ENCODE data around the gene AKAP11.

AKAP11 gene

DNA sequence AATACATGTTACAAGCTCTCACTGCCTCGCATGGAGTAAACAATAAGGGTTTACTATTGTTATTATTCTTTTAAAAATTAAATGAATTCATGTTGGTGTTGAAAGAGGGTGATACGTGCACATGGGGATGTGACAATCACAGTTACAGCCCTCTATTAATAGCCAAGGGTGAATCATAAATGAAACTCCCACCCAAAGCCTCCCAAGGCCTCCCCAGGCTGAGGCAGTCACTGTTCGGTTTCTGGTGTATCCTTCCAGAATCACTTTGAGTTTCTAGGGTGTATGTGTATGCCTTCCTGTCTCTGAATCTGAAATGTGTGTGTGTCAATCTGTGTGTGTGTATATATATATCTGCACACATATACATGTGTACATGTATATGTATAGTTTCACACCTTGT lies 73.4 kb downstream of the AKAP11 start (continued):
- no peak for TF ChIP-seq CSDC2 (CRISPR knock-in tag; IDR thresholded peaks at IDR 0.05)
- TF ChIP-seq, protein P1, sequence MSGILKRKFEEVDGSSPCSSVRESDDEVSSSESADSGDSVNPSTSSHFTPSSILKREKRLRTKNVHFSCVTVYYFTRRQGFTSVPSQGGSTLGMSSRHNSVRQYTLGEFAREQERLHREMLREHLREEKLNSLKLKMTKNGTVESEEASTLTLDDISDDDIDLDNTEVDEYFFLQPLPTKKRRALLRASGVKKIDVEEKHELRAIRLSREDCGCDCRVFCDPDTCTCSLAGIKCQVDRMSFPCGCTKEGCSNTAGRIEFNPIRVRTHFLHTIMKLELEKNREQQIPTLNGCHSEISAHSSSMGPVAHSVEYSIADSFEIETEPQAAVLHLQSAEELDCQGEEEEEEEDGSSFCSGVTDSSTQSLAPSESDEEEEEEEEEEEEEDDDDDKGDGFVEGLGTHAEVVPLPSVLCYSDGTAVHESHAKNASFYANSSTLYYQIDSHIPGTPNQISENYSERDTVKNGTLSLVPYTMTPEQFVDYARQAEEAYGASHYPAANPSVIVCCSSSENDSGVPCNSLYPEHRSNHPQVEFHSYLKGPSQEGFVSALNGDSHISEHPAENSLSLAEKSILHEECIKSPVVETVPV (CRISPR knock-in tag; IDR thresholded peaks at IDR 0.05) = no peak

GRCh38 chr13:42348576-42348975 lies 76.6 kb downstream of the AKAP11 start:
- ATAC-seq = no peak
- no peak for TF ChIP-seq ZFP3 (CRISPR knock-in tag; IDR thresholded peaks at IDR 0.05)
- TF ChIP-seq, protein P2, sequence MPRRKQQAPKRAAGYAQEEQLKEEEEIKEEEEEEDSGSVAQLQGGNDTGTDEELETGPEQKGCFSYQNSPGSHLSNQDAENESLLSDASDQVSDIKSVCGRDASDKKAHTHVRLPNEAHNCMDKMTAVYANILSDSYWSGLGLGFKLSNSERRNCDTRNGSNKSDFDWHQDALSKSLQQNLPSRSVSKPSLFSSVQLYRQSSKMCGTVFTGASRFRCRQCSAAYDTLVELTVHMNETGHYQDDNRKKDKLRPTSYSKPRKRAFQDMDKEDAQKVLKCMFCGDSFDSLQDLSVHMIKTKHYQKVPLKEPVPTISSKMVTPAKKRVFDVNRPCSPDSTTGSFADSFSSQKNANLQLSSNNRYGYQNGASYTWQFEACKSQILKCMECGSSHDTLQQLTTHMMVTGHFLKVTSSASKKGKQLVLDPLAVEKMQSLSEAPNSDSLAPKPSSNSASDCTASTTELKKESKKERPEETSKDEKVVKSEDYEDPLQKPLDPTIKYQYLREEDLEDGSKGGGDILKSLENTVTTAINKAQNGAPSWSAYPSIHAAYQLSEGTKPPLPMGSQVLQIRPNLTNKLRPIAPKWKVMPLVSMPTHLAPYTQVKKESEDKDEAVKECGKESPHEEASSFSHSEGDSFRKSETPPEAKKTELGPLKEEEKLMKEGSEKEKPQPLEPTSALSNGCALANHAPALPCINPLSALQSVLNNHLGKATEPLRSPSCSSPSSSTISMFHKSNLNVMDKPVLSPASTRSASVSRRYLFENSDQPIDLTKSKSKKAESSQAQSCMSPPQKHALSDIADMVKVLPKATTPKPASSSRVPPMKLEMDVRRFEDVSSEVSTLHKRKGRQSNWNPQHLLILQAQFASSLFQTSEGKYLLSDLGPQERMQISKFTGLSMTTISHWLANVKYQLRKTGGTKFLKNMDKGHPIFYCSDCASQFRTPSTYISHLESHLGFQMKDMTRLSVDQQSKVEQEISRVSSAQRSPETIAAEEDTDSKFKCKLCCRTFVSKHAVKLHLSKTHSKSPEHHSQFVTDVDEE (CRISPR knock-in tag; IDR thresholded peaks at IDR 0.05) = no peak
- no peak for TF ChIP-seq ZNF8 (CRISPR knock-in tag; IDR thresholded peaks at IDR 0.05)
- TF ChIP-seq ZNF70 (CRISPR knock-in tag; IDR thresholded peaks at IDR 0.05) = no peak
- no peak for TF ChIP-seq ZC3H10 (CRISPR knock-in tag; IDR thresholded peaks at IDR 0.05)
- TF ChIP-seq POU6F1 (CRISPR knock-in tag; IDR thresholded peaks at IDR 0.05; ENCODE audit: borderline replicate concordance, low read depth) = no peak
- TF ChIP-seq RARB (CRISPR knock-in tag; IDR thresholded peaks at IDR 0.05) = no peak
- TF ChIP-seq CSDC2 (CRISPR knock-in tag; IDR thresholded peaks at IDR 0.05) = no peak
- no peak for TF ChIP-seq SNAI2 (CRISPR knock-in tag; IDR thresholded peaks at IDR 0.05)
- no peak for TF ChIP-seq TOX (CRISPR knock-in tag; IDR thresholded peaks at IDR 0.05; ENCODE audit: borderline replicate concordance)
- TF ChIP-seq, protein P1 (CRISPR knock-in tag; IDR thresholded peaks at IDR 0.05) = no peak
- TF ChIP-seq ZNF565 (CRISPR knock-in tag; conservative IDR thresholded peaks at IDR 0.05; ENCODE audit: low read depth) = no peak
- no peak for TF ChIP-seq PPARA (CRISPR knock-in tag; IDR thresholded peaks at IDR 0.05; ENCODE audit: borderline replicate concordance)
- no peak for TF ChIP-seq ISL1 (CRISPR knock-in tag; IDR thresholded peaks at IDR 0.05)
- TF ChIP-seq OSR1 (CRISPR knock-in tag; IDR thresholded peaks at IDR 0.05) = no peak
- TF ChIP-seq, protein P3, sequence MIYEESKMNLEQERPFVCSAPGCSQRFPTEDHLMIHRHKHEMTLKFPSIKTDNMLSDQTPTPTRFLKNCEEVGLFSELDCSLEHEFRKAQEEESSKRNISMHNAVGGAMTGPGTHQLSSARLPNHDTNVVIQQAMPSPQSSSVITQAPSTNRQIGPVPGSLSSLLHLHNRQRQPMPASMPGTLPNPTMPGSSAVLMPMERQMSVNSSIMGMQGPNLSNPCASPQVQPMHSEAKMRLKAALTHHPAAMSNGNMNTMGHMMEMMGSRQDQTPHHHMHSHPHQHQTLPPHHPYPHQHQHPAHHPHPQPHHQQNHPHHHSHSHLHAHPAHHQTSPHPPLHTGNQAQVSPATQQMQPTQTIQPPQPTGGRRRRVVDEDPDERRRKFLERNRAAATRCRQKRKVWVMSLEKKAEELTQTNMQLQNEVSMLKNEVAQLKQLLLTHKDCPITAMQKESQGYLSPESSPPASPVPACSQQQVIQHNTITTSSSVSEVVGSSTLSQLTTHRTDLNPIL (CRISPR knock-in tag; IDR thresholded peaks at IDR 0.05; ENCODE audit: low read depth) = no peak

DNA sequence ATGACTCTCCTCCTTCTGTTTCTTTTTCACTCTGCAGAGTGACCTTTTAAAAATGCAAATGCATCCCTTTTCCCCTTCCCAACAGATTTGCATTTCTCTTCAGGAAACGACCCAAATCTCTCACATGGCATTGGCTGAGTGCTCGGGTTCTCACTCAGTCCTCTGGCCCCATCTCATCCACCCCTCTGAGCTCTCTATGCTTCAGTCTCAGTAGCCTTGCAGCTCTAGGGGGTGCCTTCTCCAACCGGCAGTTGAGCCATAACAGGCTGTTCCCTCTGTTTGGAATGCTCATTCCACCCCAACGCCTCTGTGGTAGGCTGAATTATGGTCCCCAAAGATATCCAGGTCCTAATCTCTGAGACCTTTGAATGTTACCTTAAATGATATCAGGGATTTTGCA lies 78.2 kb downstream of the AKAP11 start:
- no peak for TF ChIP-seq ESRRG (CRISPR knock-in tag; IDR thresholded peaks at IDR 0.05)
- no peak for TF ChIP-seq ZNF8 (CRISPR knock-in tag; IDR thresholded peaks at IDR 0.05)
- TF ChIP-seq CSDC2 (CRISPR knock-in tag; IDR thresholded peaks at IDR 0.05) = no peak
- TF ChIP-seq, protein P3 (CRISPR knock-in tag; IDR thresholded peaks at IDR 0.05; ENCODE audit: low read depth) = no peak
- no peak for ATAC-seq
